ENCODE data around the gene NCKAP5. TPM values are rescaled to one million over a fixed set of nuclear protein-coding genes. Genes with fewer than 3 reads are reported as not detected.

NCKAP5 gene
- polyA plus RNA-seq, 2 of the 4 experiments (the other 2 are of a cell fraction) = 3.0 to 4.1 TPM

GRCh38 chr2:132636346-132636745, 931.9 kb downstream of the NCKAP5 start (continued):
- TF ChIP-seq GATA3 (IDR thresholded peaks at IDR 0.05; ENCODE audit: borderline replicate concordance) (no peak), MYC (IDR thresholded peaks at IDR 0.05; ENCODE audit: borderline replicate concordance, low read length) (no peak), CBX2 (IDR thresholded peaks at IDR 0.05; ENCODE audit: borderline replicate concordance, low read depth) (no peak), SMC3 (IDR thresholded peaks at IDR 0.05) (no peak), ZC3H11A (IDR thresholded peaks at IDR 0.05) (no peak), CEBPB (IDR thresholded peaks at IDR 0.05) (no peak), ZNF302 (CRISPR knock-in tag; IDR thresholded peaks at IDR 0.05) (no peak)

- ChIA-PET POLR2A (no interaction called here), CTCF (interaction anchor here (0.8 kb wide), 1 partner anchor 18 kb away, joined by 3 read pairs; no protein-coding TSS in a partner anchor)
- FAIRE-seq = no peak
- no peak overlapping the region for H3K4me2 ChIP-seq
- H3K4me1 ChIP-seq = peaks cover 18% of the 10 kb centered on the region
- 98% methylated on average over 2 of the region's 2 CpGs for WGBS (ENCODE audit: missing lambda C conversion rate)
- H3K27ac ChIP-seq = no peak overlapping the region
- TF ChIP-seq CTCF (IDR thresholded peaks at IDR 0.05) (no peak), ZNF302 (CRISPR knock-in tag; IDR thresholded peaks at IDR 0.05) (no peak), NPAS2 (CRISPR knock-in tag; IDR thresholded peaks at IDR 0.05; ENCODE audit: borderline replicate concordance) (no peak), HOXB5 (CRISPR knock-in tag; IDR thresholded peaks at IDR 0.05) (no peak), GATA3 (IDR thresholded peaks at IDR 0.05; ENCODE audit: borderline replicate concordance) (no peak), SREBF2 (IDR thresholded peaks at IDR 0.05) (no peak), FOXS1 (CRISPR knock-in tag; IDR thresholded peaks at IDR 0.05) (no peak), CBX2 (IDR thresholded peaks at IDR 0.05; ENCODE audit: borderline replicate concordance, low read depth) (no peak), POLR2A (IDR thresholded peaks at IDR 0.05; ENCODE audit: low read length) (no peak), CHD2 (IDR thresholded peaks at IDR 0.05; ENCODE audit: low read length, partially characterized antibody) (no peak), BCL3 (IDR thresholded peaks at IDR 0.05) (no peak), USF2 (IDR thresholded peaks at IDR 0.05) (no peak), ZC3H11A (IDR thresholded peaks at IDR 0.05) (no peak)
- no peaks in the 10 kb centered on the region for H3K9me3 ChIP-seq
- no peak for DNase-seq (ENCODE audit: low read depth in 1 of 2, low spot score in 1 of 2)
- no peak for ATAC-seq
- H3K4me3 ChIP-seq = no peak overlapping the region
These were observed 934.6 kb downstream of the NCKAP5 start for GRCh38 chr2:132633635-132634034.

- 49% methylated on average over 6 of the region's 6 CpGs for WGBS (ENCODE audit: missing lambda C conversion rate)
- FAIRE-seq (no peak), ATAC-seq (peak in 1 of 2 experiments; percentile 39; a peak in 2 of 6 replicates), DNase-seq (ENCODE audit: low read depth in 1 of 2, low spot score in 1 of 2) (peak in 1 of 2 experiments; percentile 19)
- CTCF ChIA-PET = no interaction called here
- POLR2A ChIA-PET = no interaction called here
- Histone ChIP-seq H3K4me2 (peak overlapping the region; percentile 46; the same call in 2 of the 3 replicates), H3K4me3 (no peak overlapping the region), H3K27ac (peak overlapping the region in 1 of 2 experiments; percentile 51; a peak in 3 of 6 replicates), H3K4me1 (peaks cover 21% of the 10 kb centered on the region), H3K9me3 (no peaks in the 10 kb centered on the region)
- TF ChIP-seq ZFP36 (IDR thresholded peaks at IDR 0.05; ENCODE audit: borderline replicate concordance, partially characterized antibody) (no peak), HEYL (CRISPR knock-in tag; IDR thresholded peaks at IDR 0.05) (no peak), GATA3 (IDR thresholded peaks at IDR 0.05; ENCODE audit: borderline replicate concordance) (no peak), NPAS2 (CRISPR knock-in tag; IDR thresholded peaks at IDR 0.05; ENCODE audit: borderline replicate concordance) (no peak), NR3C1 (IDR thresholded peaks at IDR 0.05) (no peak), FOSL2 (IDR thresholded peaks at IDR 0.05) (no peak), FOSL2 (CRISPR knock-in tag; IDR thresholded peaks at IDR 0.05) (no peak), RARB (CRISPR knock-in tag; IDR thresholded peaks at IDR 0.05) (no peak), EP300 (IDR thresholded peaks at IDR 0.05) (no peak), MAX (IDR thresholded peaks at IDR 0.05) (no peak), ESRRA (IDR thresholded peaks at IDR 0.05; ENCODE audit: borderline replicate concordance, low read length) (no peak), BCL3 (IDR thresholded peaks at IDR 0.05) (no peak), TP53 (CRISPR knock-in tag; IDR thresholded peaks at IDR 0.05) (no peak), MAFK (IDR thresholded peaks at IDR 0.05; ENCODE audit: partially characterized antibody) (no peak)
These were observed 936.1 kb downstream of the NCKAP5 start for GRCh38 chr2:132632000-132632649.

Measured in A549 (cell line).